OCI-M2 (cell line): Measurements from ENCODE around the gene ARHGDIB.

Experiments
- DNase-seq: peaks from one replicate; lab custom pipeline; 2025; ENCODE audit not compliant: unreplicated experiment; lab: John Stamatoyannopoulos, UW

ARHGDIB gene

DNA sequence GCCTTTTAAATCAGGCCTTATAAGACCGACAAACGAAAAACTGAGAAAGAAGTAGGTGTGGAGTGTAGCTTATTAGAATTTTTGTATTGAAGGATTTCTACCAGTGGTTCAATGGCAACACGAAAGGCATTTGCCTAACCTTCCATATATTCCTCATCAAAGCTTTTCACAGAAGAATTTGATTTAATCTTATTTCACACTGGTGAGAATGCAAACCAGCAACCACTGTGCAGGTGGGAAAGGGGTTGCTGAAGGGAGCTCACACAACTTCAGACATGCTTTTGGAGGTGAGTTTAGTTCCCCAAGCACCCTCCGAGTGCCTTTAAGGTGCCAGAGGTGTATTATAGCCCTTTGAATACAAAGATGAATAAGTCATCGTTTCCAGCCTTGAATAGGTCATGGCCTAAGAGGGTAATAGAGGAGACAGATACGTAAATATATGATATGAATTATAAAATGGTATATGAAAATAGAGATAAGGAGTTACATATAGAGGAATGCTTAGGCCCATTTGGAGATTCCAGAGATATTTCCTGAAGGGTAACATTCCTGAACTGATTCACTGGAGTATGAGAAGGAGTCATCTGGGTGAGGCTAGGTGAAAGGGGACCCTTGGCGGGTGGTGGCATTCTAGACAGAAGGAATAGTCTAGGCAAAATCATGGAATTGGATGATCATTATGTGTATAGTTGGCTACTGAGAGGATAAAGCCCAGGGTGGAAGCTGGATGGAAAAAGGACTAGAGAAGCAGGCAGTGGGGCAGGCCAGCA lies 29.4 kb downstream of the ARHGDIB start:
- DNase-seq = no peak

- no peak for DNase-seq
Measured at GRCh38 chr12:14931359-14931758, 30.0 kb downstream of the ARHGDIB start.

- no peak for DNase-seq
Measured at GRCh38 chr12:14930299-14930698, 31.1 kb downstream of the ARHGDIB start.

DNA sequence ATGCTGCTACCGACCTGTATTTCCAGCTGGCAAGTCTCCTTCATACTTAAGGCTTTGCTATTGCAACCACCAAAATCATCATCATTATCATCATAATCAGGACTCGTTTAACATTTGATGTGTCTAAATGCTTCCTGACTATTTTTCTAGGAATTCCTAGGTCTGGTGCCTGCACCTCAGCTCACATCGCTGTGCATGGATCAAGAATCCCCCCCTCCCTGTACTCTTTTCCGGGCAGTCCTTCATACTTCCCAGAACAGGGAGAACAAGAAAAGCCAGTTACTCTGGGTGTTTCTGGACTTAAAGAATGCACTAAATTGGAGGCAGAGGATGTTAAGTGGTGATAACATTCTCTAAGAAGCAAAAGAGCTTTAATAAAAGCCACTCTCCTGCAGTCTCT lies 32.5 kb downstream of the ARHGDIB start:
- no peak for DNase-seq

DNA sequence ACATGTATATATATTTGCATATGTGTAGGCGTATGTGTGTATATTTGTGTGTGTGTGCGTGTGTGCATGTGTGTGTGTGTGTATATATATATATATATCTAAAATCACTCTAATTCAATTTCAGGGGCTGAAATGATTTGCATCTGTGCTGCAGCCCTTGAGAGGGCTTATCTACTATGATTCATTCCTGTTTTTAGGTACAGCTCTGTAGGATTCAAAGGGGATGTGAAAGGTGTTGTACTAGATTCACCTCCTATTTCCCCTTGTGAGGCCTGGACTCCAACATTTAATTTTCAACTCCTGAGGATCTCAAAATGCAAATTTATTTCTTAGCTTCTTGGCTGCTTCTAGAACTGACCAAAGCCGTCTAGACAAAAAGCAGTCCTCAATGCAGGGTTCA lies 34.1 kb downstream of the ARHGDIB start:
- no peak for DNase-seq

DNA sequence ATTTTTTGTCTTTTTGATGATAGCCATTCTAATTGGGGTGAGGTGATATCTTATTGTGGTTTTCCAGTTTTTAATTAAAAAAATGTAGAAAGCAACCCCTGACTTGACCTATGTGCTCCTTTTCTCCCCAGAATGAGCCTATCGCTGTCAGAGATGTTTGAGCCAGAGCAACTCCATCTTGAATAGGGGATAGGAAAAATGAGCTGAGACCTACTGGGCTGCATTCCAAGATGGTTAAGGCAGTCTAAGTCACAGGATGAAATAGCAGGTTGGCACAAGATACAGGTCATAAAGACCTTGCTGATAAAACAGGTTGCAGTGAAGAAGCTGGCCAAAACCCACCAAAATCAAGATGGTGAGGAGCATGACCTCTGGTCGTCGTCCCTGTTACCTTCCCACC lies 36.9 kb downstream of the ARHGDIB start:
- DNase-seq = no peak

DNA sequence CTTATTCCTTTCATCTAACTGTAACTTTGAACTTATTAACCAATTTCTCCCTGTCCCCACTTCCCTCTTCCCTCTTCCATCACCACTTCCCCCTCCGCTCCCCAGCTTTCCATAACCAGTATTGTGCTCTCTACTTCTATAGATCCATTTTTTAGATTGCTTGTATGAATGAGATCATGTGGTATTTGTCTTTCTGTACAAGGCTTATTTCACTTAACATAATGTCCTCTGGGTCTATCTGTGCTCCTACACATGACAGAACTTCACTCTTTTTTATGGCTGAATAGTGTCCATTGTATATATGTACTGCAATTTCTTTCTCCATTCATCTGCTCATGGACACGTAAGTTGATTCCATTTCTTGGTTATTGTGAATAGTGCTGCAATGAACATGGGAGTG lies 37.5 kb downstream of the ARHGDIB start:
- DNase-seq = no peak

DNA sequence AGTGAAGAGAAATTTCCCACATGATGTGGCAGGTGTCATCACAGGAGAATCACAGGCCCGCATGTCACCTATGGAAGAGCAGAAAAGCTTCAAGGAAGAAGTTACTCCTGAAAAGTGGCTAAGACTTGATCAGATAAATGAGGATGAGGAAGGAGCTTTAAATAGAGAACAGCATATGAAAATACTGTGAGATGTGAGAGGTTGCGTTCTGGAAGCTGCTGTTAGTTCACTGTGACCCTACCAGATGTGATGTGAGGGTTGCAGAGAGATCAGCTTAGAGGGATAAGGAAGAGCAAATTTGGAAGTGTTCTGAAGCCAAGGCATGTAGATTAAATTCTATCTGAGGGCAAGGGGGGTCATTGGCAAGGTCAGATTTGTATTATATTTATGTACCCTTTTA lies 40.2 kb downstream of the ARHGDIB start:
- DNase-seq = no peak

DNA sequence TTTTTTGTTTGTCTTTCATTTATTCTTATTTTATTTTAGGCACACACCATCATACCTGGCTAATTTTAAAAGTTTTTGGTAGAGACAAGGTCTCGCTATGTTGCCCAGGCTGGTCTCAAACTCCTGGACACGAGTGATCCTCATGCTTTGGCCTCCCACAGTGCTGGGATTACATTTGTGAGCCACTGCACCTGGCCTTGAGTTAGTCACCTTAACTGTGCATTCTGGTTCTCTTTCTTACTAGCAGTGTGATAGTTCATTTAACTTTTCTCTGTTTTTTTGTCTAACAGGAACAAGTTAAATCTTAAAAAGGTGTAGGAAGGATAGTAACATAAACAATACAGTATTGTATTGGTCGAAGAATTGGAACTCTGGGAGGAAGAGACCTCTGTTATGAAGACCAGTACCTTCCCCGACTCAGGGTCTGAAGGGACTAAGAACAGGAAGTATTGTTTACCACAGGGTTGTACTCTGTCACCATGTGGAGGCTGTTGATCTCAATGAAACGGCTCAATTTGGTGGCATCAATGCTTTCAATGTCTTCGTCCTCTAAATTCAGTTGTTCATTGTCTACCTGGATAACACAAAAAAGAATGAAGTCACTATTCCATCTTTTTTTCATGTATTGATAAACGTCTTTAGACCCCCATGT lies 40.8 kb downstream of the ARHGDIB start:
- DNase-seq = no peak

- DNase-seq = no peak
Measured at GRCh38 chr12:14919455-14919854, 41.9 kb downstream of the ARHGDIB start.

GRCh38 chr12:14915736-14916135 lies 45.7 kb downstream of the ARHGDIB start:
- DNase-seq = no peak

- no peak for DNase-seq
Measured at GRCh38 chr12:14913381-14913781, 48.0 kb downstream of the ARHGDIB start.

- no peak for DNase-seq
Measured at GRCh38 chr12:14911131-14911530, 50.3 kb downstream of the ARHGDIB start.

DNA sequence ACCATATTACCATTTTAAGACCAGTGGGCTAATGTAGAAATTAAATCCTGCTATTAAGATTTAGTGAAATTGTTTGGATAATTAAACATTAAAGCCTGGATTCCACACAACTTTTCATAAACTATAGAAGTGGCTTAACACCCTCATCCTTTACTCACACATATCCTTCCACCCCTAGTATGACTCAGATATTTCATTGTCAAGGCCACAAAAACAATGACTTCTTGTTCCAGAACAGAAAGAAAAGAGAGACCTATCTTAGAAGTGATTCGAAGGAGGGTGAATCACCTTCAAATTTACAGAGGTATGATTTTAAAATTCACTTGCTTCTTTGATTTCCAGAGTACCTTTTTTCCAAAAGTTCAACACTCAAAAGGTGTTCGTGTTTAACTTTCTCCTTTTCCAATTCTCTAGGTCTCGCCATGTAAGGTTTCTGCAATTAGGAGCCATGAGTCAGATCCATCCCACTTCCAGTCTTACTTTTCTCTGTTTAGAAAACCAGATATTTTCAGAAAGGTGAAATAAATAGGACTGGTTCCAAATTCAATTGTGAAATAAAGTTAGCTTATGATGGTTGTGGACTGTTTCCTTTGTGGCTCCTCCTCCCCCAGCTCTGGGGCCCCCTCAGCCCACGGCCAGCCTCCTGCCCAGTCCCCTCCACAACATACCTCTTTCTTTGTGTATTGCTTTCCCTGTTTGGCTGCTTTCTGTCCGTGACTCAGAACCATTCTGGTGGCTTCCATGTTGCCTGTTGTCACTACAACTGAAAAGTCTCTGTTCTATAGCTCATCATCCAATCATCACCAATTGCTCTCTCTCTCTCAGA lies 51.1 kb downstream of the ARHGDIB start:
- no peak for DNase-seq

GRCh38 chr12:14907953-14908352 lies 53.4 kb downstream of the ARHGDIB start:
- DNase-seq = no peak

- no peak for DNase-seq
Measured at GRCh38 chr12:14906114-14906513, 55.3 kb downstream of the ARHGDIB start.

DNA sequence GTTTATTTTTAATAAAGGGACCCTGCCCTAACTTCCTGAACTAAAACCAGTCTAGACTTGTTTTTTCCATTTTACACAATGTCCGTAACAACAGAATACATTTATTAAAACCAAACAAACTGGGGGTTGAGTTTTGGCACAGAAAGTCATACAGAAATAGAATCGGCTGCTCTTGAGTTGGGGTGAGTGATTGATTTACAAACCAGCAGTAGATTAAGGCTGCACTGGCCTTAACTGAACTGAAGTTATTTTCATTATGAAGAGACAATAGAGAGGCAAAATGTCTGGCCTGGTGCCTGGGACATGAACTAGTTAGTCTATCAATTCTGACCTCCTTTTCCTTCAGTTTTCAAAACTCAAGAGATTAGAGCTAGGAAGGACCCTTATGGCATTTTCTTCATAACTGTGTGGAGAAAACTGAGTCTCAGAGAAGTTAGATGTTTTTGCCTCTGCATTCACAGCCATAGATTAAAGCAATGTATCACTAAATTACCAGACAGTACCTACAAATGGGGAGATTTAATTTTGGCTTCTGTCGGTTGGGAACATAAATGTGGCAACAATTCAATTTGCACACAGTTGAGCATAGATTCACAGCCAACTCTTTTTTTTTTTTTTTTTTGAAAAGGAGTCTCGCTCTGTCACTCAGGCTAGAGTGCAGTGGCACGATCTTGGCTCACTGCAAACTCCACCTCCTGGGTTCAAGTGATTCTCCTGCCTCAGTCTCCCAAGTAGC lies 56.0 kb downstream of the ARHGDIB start:
- no peak for DNase-seq

DNA sequence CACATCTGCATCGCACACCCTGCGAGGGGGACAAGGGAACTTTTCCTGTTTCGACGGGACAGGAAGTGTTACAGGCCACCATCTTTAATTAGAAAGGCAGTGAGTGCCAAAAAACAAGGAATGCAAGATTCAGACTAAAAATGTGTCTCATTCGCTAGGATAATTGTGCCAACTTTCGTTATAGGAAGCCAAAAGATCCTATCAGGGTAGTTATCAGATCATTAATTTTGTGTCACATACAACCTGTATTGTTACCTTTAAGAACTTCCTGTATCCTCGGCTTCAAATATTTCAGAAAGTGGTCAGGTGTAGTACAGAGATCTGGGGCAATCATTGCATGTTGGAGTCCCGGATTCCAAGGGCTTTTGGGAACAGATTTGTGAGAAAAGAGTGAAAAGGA lies 56.5 kb downstream of the ARHGDIB start:
- no peak for DNase-seq

- DNase-seq = no peak
Measured at GRCh38 chr12:14903386-14904098, 57.9 kb downstream of the ARHGDIB start.

DNA sequence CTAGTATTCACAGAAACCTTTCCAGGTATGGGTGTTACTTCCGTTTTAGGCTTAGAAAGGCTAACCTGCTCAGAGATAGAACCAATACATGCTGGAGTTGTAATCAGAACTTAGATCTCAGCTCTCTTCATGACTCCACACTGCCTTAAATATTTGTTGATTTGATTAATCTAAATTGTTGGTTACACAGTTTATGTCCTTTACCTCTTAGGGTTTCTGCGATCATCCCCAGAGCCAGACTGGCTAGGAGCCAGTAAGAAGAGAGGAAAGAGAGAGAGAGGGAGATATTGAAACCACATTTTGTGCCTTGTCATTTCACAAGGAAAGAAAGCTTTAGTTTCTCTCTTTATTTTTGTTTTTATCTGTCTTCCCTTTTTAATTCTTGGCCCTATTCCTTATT lies 58.9 kb downstream of the ARHGDIB start:
- no peak for DNase-seq

DNA sequence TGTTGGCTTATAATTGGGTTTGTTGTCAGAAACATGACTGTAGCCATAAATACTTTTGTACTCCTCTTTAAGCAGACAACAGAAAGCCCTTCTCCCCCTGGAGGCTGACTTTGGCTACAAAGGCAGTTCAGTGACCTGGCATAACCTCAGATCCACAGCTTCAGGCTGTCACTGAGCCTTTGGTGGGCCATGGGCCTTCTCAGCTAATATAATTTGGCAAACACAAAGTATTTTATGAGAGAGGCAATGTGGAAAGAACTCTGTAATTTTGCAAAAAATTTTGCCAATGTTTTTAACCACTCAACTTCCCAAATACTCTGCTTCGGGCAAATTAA lies 60.2 kb downstream of the ARHGDIB start:
- DNase-seq = no peak
